Fibroblast of villous mesenchyme (primary cell): ENCODE results near the gene SRSF10. TPM values are rescaled to one million over a fixed set of nuclear protein-coding genes. Genes with fewer than 3 reads are reported as not detected.

ENCODE experiments used
- DNase-seq: peaks from one replicate; pipeline ENCODE4 v3.0.0-alpha.2; 2010; ENCODE audit warnings: low read depth
- H3K4me3 ChIP-seq: 2 replicates; pipeline ENCODE4 v1.5.1; 2011; ENCODE audit warnings: low read depth, mild to moderate bottlenecking, low read length
- total RNA-seq: library from RNA; depleted of rRNA; stranded (reverse); fragments of >200 nt; gene quantifications from 2 replicates; pipeline ENCODE4 v1.2.3, GENCODE V29; 2012
- TF ChIP-seq, protein P1 (sequence below): IDR thresholded peaks from 2 replicates; pipeline ENCODE4 v1.5.1; 2012; ENCODE audit warnings: low read depth, mild to moderate bottlenecking, low read length; ENCODE audit not compliant: insufficient read depth

Gene SRSF10
- total RNA-seq: 83.8 and 117 TPM in 2 replicates

DNA sequence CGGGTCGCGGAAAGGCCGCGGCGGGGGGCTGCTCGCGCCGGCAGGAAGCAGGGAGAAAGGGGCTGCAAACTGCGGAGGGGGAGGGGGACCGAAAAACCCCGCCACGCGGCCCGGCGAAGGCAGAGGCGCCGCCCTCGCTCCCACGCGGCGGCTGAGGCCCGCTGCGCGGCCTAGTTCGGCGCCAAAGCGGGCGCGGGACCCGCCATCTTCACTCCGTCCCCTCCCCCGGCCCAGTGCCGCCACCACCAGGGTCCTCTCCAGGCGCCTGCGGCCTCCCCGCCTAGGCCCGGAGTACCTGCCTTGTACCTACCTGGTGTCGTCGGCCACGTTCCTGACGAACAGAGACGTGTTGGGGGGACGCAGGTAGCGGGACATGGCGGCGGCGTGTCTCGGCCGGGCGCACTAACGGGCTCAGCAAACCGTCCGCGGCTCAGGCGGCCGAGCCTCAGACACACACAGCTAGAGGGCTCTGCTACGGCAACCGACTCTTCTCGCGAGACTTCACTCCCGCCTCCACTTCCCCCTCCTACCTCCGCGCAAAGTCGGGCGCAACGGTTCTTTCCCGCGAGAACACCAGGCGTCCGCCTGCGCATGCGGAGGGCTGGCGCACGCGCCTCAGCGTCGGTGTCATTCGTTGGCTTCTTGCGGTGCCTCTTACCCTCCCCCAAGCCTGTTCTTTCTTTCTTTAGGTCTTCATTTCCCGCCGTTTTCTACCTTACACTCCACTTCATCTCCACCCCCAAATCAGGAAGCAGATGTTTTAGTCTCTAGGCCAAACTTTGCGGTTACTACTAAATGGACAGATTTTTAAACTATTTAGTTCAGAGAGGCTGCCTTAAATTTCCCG lies at the start of gene SRSF10:
SRSF10 (minus strand) TSS at position 447 of the 847 bp plus-strand sequence; CDS start at position 375, 72 bp downstream.
- TF ChIP-seq, protein P1, sequence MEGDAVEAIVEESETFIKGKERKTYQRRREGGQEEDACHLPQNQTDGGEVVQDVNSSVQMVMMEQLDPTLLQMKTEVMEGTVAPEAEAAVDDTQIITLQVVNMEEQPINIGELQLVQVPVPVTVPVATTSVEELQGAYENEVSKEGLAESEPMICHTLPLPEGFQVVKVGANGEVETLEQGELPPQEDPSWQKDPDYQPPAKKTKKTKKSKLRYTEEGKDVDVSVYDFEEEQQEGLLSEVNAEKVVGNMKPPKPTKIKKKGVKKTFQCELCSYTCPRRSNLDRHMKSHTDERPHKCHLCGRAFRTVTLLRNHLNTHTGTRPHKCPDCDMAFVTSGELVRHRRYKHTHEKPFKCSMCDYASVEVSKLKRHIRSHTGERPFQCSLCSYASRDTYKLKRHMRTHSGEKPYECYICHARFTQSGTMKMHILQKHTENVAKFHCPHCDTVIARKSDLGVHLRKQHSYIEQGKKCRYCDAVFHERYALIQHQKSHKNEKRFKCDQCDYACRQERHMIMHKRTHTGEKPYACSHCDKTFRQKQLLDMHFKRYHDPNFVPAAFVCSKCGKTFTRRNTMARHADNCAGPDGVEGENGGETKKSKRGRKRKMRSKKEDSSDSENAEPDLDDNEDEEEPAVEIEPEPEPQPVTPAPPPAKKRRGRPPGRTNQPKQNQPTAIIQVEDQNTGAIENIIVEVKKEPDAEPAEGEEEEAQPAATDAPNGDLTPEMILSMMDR: peak; percentile 22
- peak; percentile 99 for DNase-seq
- H3K4me3 ChIP-seq: peak within 1 kb of the TSS; percentile 95

DNA sequence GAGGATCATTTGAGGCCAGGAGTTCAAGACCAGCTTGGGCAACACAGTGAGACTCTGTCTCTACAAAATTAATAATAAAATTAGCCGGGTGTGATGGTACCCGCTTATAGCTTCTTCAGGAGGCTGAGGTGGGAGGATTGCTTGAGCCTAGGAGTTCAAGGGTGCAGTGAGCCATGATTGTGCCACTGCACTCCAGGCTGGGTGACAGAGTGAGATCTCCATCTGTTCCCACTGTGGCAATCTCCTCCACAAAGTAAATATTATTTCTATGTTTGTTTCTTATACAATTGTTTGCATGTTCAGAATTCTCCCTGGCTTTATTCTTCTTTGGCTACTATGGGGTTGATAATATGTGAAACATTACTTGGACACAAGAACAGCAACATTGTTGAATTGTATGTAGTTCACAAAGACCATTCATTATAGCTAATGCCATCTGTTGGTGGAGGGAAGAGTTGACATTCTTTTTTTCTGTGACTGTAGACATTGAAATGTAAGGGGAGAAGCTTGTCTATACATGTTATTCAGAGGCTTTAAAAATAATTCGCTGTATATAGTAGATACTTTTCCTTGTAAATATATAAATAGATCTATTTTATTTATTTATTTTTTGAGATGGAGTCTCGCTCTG lies 47.8 kb upstream of the SRSF10 start:
- TF ChIP-seq, protein P1: peak; percentile 66
- DNase-seq: peak; percentile 66
- H3K4me3 ChIP-seq: no peak overlapping the region

DNA sequence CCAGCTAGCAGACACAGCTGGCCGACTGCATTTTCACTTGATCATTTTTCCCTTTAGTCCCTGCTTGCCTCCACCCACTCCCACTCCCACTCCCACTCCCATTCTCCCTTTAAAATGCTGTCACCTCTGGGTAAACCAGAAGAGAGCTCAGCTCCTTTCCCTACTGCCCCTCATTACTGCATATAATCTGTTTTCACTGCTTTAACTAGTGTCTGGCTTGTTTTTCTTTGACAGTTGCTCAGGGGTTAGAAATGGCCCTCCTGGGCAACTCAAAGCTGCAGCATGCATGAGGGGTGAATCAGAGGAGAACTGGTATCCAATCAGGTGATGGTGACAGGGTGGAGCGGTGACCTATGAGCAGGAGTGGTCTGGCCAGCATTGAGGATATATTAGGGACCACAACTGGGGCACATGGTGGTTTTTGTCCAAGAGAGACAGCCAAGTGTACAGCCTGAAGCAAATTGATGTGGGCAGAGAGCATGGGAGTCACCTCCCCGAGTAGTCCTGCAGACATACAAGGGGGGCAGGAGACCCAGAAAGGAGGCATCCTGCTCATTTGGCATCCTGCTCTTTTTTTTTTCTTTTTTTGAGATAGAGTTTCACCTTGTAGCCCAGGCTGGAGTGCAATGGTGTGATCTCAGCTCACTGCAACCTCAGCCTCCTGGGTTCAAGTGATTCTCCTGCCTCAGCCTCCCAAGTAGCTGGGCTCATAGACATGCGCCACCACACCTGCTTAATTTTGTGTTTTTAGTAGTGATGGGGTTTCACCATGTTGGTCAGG lies 42.6 kb upstream of the SRSF10 start:
- peak; percentile 87 for DNase-seq
- TF ChIP-seq, protein P1: no peak
- H3K4me3 ChIP-seq: no peak overlapping the region

DNA sequence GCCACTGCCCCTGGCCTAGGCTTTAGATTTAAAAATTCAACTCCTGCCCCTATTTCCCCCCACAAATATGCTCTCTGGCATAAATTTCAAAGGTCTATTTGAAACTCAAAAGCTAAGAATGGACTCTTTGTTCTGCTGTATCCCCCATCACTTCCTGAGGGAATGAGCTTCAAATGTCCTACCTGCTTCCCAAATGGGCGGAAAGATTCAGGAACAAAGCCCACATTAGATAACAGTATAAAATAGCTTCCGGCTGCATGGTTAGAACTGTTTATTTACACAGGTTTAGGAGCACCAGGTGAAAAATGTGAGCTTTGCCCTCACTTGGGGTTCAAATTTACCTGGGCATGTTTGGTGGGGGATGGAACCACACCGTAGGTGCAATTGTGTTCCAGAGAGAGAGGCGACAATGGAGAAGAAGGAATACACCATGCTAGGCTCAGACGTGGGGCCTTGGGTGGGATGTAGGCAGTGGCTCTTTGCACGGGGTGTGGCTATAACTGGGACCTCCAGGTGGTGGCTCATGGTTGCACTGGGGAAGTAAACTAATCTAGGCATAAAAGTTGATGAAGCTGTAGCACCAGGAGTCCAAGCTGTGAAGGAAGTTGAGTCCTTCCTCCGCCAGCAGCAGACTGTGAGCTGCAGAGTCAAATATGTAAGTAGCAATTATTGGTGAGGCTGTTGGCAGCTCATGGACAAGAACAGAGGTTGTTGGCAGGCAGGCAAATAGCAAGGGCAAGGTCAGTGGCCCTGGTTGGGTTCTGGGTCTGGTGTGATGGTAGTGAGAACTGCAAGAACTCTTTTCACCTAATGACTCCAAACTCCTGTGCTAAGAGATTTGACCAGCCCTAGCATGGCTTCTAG lies 41.5 kb upstream of the SRSF10 start:
- H3K4me3 ChIP-seq: no peak overlapping the region
- TF ChIP-seq, protein P1: no peak
- DNase-seq: no peak

DNA sequence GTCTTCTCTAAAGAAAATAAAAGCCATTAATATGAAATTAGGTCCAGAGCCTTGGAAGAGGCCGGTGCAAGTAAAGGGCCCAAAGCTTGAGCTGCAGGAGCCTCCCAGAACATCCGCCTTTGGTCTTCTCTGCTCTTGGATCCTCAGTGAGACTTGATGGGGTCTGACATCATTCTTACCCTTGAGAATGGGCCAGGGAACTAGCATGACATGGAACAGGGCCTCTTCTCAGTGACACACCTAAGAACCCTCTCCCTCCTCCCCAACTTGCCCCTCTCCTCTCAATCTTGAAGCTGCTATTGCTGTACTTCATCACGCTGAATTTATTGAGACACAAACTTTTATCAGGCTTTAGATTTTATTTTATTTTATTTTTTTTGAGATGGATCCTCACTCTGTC lies 40.3 kb upstream of the SRSF10 start:
- TF ChIP-seq, protein P1: no peak
- H3K4me3 ChIP-seq: no peak overlapping the region
- no peak for DNase-seq

DNA sequence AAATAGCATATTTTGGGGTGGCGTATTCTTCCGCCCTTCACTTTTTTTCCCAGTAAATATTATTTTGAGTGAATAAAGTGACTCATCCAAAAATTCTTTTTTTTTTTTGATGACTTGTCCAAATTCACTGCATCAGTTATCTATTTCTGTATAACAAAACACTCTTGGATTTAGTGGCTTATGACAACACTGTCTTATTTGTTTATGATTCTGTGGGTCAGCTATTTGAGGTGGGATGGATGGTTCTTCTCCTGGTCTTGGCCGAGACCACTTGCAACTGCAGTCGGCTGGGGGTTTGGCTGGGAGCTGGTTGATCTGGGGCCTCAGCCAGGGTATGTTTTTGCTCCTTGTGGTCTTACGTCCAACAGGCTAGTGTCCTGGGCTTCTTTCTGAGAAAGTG lies 39.9 kb upstream of the SRSF10 start:
- TF ChIP-seq, protein P1: no peak
- no peak overlapping the region for H3K4me3 ChIP-seq
- DNase-seq: peak; percentile 71
